ENCODE results near the gene LYVE1.

The LYVE1 gene, protein sequence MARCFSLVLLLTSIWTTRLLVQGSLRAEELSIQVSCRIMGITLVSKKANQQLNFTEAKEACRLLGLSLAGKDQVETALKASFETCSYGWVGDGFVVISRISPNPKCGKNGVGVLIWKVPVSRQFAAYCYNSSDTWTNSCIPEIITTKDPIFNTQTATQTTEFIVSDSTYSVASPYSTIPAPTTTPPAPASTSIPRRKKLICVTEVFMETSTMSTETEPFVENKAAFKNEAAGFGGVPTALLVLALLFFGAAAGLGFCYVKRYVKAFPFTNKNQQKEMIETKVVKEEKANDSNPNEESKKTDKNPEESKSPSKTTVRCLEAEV
- total RNA-seq: 0 reads per million in 3 donors

GRCh38 chr11:10568486-10568941 is at the start of gene LYVE1:
Gene LYVE1 (minus strand): TSS chr11:10568665. CDS start chr11:10568532, 133 bp downstream.
- Histone ChIP-seq H3K4me1 (ENCODE audit: control insufficient read depth, insufficient read depth, low read length, poor library complexity, severe bottlenecking) (no peaks in the 10 kb centered on the region), H3K27ac (ENCODE audit: insufficient read depth, low read length, poor library complexity, severe bottlenecking) (no peak within 1 kb of the TSS), H3K27me3 (replicated peaks; ENCODE audit: control insufficient read depth, insufficient read depth, low read length, poor library complexity, severe bottlenecking) (no peaks in the 10 kb centered on the region), H3K9me3 (ENCODE audit: control insufficient read depth, low read length) (no peaks in the 10 kb centered on the region), H3K36me3 (ENCODE audit: control insufficient read depth, insufficient read depth, low read length) (no peaks in the 10 kb centered on the region), H3K4me3 (ENCODE audit: insufficient read depth, low read depth, low read length, poor library complexity, severe bottlenecking) (no peak within 1 kb of the TSS)
- DNase-seq: no peak

DNA sequence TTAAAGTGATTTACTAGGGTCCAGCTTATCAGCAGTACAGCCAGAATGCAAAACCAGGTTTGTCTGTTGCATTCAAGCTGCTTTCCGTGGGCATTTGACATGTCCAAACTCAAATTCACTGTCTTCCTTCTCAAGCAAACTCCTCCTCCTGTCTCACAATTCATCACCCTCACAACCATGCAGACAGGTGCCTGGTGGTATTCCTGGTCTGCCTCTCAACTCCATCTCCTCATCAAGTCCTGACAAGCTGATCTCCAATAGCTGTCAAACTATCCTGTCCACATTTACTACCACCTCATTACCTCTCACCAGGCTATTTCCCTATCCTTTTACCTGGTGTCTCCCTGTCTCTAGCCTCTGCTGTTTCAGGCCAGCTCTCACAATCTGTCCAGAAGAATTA is 49.1 kb upstream of the LYVE1 start:
- H3K9me3 ChIP-seq (ENCODE audit: control insufficient read depth, low read length): no peaks in the 10 kb centered on the region
- no peaks in the 10 kb centered on the region for H3K36me3 ChIP-seq (ENCODE audit: control insufficient read depth, insufficient read depth, low read length)
- H3K27ac ChIP-seq (ENCODE audit: insufficient read depth, low read length, poor library complexity, severe bottlenecking): no peak overlapping the region
- H3K4me1 ChIP-seq (ENCODE audit: control insufficient read depth, insufficient read depth, low read length, poor library complexity, severe bottlenecking): no peaks in the 10 kb centered on the region
- DNase-seq: no peak
- H3K4me3 ChIP-seq (ENCODE audit: insufficient read depth, low read depth, low read length, poor library complexity, severe bottlenecking): no peak overlapping the region
- H3K27me3 ChIP-seq (replicated peaks; ENCODE audit: control insufficient read depth, insufficient read depth, low read length, poor library complexity, severe bottlenecking): no peaks in the 10 kb centered on the region

GRCh38 chr11:10611979-10612862 is 43.8 kb upstream of the LYVE1 start:
- Histone ChIP-seq H3K4me3 (ENCODE audit: insufficient read depth, low read depth, low read length, poor library complexity, severe bottlenecking) (no peak overlapping the region), H3K27ac (ENCODE audit: insufficient read depth, low read length, poor library complexity, severe bottlenecking) (no peak overlapping the region), H3K36me3 (ENCODE audit: control insufficient read depth, insufficient read depth, low read length) (no peaks in the 10 kb centered on the region), H3K4me1 (ENCODE audit: control insufficient read depth, insufficient read depth, low read length, poor library complexity, severe bottlenecking) (no peaks in the 10 kb centered on the region), H3K9me3 (ENCODE audit: control insufficient read depth, low read length) (no peaks in the 10 kb centered on the region), H3K27me3 (replicated peaks; ENCODE audit: control insufficient read depth, insufficient read depth, low read length, poor library complexity, severe bottlenecking) (no peaks in the 10 kb centered on the region)
- no peak for DNase-seq

- Histone ChIP-seq H3K27ac (ENCODE audit: insufficient read depth, low read length, poor library complexity, severe bottlenecking) (no peak overlapping the region), H3K4me1 (ENCODE audit: control insufficient read depth, insufficient read depth, low read length, poor library complexity, severe bottlenecking) (no peaks in the 10 kb centered on the region), H3K9me3 (ENCODE audit: control insufficient read depth, low read length) (no peaks in the 10 kb centered on the region), H3K36me3 (ENCODE audit: control insufficient read depth, insufficient read depth, low read length) (no peaks in the 10 kb centered on the region), H3K27me3 (replicated peaks; ENCODE audit: control insufficient read depth, insufficient read depth, low read length, poor library complexity, severe bottlenecking) (no peaks in the 10 kb centered on the region), H3K4me3 (ENCODE audit: insufficient read depth, low read depth, low read length, poor library complexity, severe bottlenecking) (no peak overlapping the region)
- no peak for DNase-seq
Observed at GRCh38 chr11:10609636-10610035, 41.2 kb upstream of the LYVE1 start.

DNA sequence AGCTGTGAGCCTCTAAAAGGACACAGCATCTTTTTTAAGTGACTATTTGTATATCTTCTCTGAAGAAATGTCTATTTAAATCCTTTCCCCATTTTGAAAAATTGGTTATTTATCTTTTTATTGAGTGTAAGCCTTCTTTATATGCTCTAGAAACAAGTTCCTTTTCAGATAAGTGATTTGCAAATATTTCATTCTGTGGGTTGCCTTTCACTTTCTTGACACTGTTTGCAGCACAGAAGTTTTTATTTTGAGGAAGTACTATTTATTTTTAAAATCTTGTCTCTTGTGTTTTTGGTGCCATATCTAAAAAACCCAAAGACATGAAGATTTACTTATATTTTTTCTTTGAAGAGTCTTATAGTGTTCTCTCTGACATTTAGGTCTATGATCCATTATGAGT is 40.1 kb upstream of the LYVE1 start:
- DNase-seq: no peak
- no peaks in the 10 kb centered on the region for H3K9me3 ChIP-seq (ENCODE audit: control insufficient read depth, low read length)
- H3K36me3 ChIP-seq (ENCODE audit: control insufficient read depth, insufficient read depth, low read length): no peaks in the 10 kb centered on the region
- H3K4me3 ChIP-seq (ENCODE audit: insufficient read depth, low read depth, low read length, poor library complexity, severe bottlenecking): no peak overlapping the region
- no peak overlapping the region for H3K27ac ChIP-seq (ENCODE audit: insufficient read depth, low read length, poor library complexity, severe bottlenecking)
- H3K4me1 ChIP-seq (ENCODE audit: control insufficient read depth, insufficient read depth, low read length, poor library complexity, severe bottlenecking): no peaks in the 10 kb centered on the region
- no peaks in the 10 kb centered on the region for H3K27me3 ChIP-seq (replicated peaks; ENCODE audit: control insufficient read depth, insufficient read depth, low read length, poor library complexity, severe bottlenecking)

DNA sequence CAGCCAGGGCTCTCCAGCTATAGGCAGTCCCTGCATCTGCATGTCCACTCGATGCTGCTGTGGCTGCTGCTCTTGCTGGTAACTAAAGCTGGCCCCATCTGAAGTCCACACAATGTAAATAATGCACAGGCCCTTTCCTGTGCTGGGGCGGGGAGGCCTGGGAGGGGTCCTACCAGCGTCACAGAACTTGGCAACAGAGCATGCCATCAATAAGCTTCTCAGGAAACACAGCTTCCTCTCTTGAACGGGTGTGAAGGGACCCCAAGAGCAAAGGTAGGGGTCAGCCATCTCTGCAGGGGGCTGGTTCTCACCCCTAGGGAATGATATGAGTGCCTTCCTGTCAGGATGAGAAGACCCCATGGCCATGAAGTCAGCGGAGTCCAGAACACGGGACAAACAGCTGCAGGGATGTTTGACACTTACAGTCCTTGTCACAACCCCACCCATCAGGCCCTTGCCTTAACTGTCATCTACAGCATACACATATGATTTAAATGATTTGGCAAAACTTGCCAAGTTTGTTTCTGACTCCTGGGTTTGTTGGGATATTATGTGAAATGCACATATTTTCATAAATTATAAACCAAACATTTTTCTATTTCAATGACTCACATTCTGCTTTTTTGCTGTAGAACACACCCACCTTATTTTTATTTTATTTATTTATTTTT is 39.1 kb upstream of the LYVE1 start:
- Histone ChIP-seq H3K36me3 (ENCODE audit: control insufficient read depth, insufficient read depth, low read length) (no peaks in the 10 kb centered on the region), H3K9me3 (ENCODE audit: control insufficient read depth, low read length) (no peaks in the 10 kb centered on the region), H3K27me3 (replicated peaks; ENCODE audit: control insufficient read depth, insufficient read depth, low read length, poor library complexity, severe bottlenecking) (no peaks in the 10 kb centered on the region), H3K4me3 (ENCODE audit: insufficient read depth, low read depth, low read length, poor library complexity, severe bottlenecking) (no peak overlapping the region), H3K4me1 (ENCODE audit: control insufficient read depth, insufficient read depth, low read length, poor library complexity, severe bottlenecking) (no peaks in the 10 kb centered on the region), H3K27ac (ENCODE audit: insufficient read depth, low read length, poor library complexity, severe bottlenecking) (no peak overlapping the region)
- no peak for DNase-seq

- Histone ChIP-seq H3K27me3 (replicated peaks; ENCODE audit: control insufficient read depth, insufficient read depth, low read length, poor library complexity, severe bottlenecking) (no peaks in the 10 kb centered on the region), H3K4me3 (ENCODE audit: insufficient read depth, low read depth, low read length, poor library complexity, severe bottlenecking) (no peak overlapping the region), H3K27ac (ENCODE audit: insufficient read depth, low read length, poor library complexity, severe bottlenecking) (no peak overlapping the region), H3K4me1 (ENCODE audit: control insufficient read depth, insufficient read depth, low read length, poor library complexity, severe bottlenecking) (no peaks in the 10 kb centered on the region), H3K9me3 (ENCODE audit: control insufficient read depth, low read length) (no peaks in the 10 kb centered on the region), H3K36me3 (ENCODE audit: control insufficient read depth, insufficient read depth, low read length) (no peaks in the 10 kb centered on the region)
- no peak for DNase-seq
Observed at GRCh38 chr11:10606536-10607208, 38.2 kb upstream of the LYVE1 start.

GRCh38 chr11:10605941-10606381 is 37.5 kb upstream of the LYVE1 start:
- Histone ChIP-seq H3K27me3 (replicated peaks; ENCODE audit: control insufficient read depth, insufficient read depth, low read length, poor library complexity, severe bottlenecking) (no peaks in the 10 kb centered on the region), H3K4me3 (ENCODE audit: insufficient read depth, low read depth, low read length, poor library complexity, severe bottlenecking) (no peak overlapping the region), H3K9me3 (ENCODE audit: control insufficient read depth, low read length) (no peaks in the 10 kb centered on the region), H3K36me3 (ENCODE audit: control insufficient read depth, insufficient read depth, low read length) (no peaks in the 10 kb centered on the region), H3K4me1 (ENCODE audit: control insufficient read depth, insufficient read depth, low read length, poor library complexity, severe bottlenecking) (no peaks in the 10 kb centered on the region), H3K27ac (ENCODE audit: insufficient read depth, low read length, poor library complexity, severe bottlenecking) (no peak overlapping the region)
- DNase-seq: no peak

GRCh38 chr11:10604798-10605197 is 36.3 kb upstream of the LYVE1 start:
- Histone ChIP-seq H3K4me1 (ENCODE audit: control insufficient read depth, insufficient read depth, low read length, poor library complexity, severe bottlenecking) (no peaks in the 10 kb centered on the region), H3K27ac (ENCODE audit: insufficient read depth, low read length, poor library complexity, severe bottlenecking) (no peak overlapping the region), H3K4me3 (ENCODE audit: insufficient read depth, low read depth, low read length, poor library complexity, severe bottlenecking) (no peak overlapping the region), H3K27me3 (replicated peaks; ENCODE audit: control insufficient read depth, insufficient read depth, low read length, poor library complexity, severe bottlenecking) (no peaks in the 10 kb centered on the region), H3K9me3 (ENCODE audit: control insufficient read depth, low read length) (no peaks in the 10 kb centered on the region), H3K36me3 (ENCODE audit: control insufficient read depth, insufficient read depth, low read length) (no peaks in the 10 kb centered on the region)
- DNase-seq: no peak
